ENCODE results near the gene USP44. TPM values are rescaled to one million over a fixed set of nuclear protein-coding genes. Genes with fewer than 3 reads are reported as not detected.
"Not testable (repeated sequence)": the region's sequence is repeated elsewhere in the genome, so short reads cannot be mapped to it uniquely, and the experiment has no call there.

USP44 gene
- total RNA-seq, 1 experiment from 2014 or later, result not detected

DNA sequence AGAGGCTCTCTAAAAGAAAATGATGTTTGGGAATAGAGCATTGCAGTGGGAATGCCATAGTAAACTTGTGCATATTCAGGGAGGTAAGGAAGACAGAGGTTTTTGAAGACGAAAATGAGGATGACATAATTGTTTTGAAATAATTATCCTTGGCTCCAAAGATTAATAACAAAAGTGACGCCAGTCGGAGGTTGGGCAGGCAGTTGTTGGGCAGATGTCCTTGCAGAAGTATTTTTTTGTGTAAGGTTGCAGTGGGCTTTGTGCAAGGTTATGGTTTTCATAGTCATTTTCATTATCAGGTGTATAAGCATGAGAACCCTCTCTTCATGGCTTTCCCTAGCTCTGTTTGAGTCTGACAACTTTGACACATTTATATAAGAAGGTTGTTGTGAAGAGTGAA lies 42.0 kb downstream of the USP44 start:
- no peak for DNase-seq (ENCODE audit: low read depth)

GRCh38 chr12:95506707-95507523 lies 44.4 kb downstream of the USP44 start:
- no peak for DNase-seq (ENCODE audit: low read depth)

DNA sequence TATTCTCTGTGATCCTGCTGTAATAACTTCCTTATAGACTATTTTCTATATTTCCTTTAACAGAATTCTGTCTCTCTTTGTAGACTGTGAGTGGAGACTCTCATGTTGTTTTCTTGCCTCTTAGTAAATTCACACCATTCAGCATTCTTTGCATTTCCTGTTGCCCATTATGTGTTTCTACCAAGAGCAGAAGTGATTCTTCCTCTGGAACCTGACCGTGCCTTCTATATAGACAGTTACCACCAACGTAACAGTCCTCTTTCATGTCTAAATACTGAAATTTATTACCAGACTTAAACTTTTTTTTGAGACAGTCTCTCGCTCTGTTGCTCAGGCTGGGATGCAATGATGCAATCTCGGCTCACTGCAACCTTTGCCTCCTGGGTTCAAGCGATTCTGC lies 46.2 kb downstream of the USP44 start:
- DNase-seq (ENCODE audit: low read depth), result no peak

DNA sequence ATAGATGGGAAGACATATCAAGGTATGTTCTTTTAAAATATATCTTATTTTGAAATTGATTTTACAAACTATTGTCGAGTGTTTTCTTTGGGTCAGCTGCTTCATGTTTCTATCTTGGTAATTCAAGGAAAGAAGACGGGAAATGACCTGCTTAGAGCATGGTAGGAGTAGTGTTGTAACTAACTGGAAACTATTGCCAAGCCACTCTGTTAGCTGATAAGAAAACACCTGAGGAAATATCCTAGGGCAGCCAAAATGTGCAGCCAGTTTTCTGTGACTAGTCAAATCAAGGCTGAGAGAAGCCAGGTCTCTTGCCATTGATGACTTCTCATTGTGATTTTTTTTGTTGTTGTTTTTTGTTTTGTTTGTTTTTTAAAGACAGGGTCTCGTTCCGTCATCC lies 47.1 kb downstream of the USP44 start:
- no peak for DNase-seq (ENCODE audit: low read depth)

DNA sequence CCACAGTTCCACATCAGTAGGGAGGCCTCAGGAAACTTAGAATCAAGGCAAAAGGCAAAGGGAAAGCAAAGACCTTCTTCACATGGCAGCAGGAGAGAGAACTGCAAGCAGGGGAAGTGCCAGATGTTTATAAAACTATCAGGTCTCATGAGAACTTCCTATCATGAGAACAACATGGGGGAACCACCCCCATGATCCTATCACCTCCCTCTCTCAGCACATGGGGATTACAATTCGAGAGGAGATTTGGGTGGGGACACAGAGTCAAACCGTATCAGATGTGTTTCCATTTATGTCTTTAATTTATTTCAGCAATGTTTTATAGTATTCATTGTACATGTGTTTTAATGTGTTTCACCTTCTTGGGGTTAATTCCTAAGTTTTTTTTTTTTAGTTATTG lies 51.5 kb downstream of the USP44 start:
- DNase-seq (ENCODE audit: low read depth), result no peak

DNA sequence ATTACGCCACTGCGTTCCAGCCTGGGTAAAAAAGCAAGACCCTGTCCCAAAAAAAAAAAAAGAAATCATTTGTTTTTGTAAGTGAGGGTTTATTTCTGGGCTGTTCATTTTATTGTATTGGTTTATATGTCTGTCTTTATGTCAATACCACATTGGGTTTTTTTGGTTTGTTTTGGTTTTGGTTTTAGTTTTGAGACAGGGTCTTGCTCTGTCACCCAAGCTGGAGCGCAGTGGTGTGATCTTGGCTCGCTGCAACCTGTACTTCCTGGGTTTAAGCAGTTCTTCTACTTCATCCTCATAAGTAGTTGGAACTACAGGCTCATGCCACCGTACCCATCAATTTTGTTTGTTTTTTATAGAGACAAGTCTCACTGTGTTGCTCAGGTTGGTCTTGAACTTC lies 52.3 kb downstream of the USP44 start:
- DNase-seq (ENCODE audit: low read depth), result no peak

DNA sequence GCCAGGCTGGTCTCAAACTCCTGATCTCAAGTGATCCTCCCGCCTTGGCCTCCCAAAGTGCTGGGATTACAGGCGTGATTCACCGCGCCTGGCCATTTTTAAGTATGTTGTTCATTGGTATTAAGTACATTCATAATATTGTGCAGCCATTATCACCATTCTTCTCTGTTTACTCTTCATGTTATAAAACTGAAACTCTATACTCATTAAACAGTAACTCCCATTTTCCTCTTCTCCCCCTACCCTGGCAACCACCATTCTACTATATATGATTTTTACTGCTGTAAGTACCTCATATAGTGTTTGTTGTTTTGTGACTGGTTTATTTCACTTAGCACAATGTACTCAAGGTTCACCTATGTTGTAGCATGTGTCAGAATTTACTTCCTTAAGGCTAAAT lies 54.2 kb downstream of the USP44 start:
- no peak for DNase-seq (ENCODE audit: low read depth)

- no peak for DNase-seq (ENCODE audit: low read depth)
These were observed 55.8 kb downstream of the USP44 start for GRCh38 chr12:95495433-95495832.

DNA sequence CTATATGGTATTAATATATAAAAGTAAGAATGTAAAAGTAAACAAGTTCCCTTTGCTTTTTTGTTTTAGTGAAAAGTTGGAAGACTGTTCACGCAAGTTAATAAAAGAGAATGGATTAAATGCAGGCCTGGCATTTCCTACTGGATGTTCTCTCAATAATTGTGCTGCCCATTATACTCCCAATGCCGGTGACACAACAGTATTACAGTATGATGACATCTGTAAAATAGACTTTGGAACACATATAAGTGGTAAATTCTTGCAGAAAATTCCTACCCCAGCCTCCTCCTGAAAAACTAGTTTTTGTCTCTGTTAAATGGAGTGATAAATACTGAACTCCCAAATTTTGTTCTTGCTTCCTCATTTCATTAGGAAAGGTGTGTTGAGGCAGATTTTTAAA lies 56.4 kb downstream of the USP44 start:
- DNase-seq (ENCODE audit: low read depth), result no peak

- no peak for DNase-seq (ENCODE audit: low read depth)
These were observed 58.8 kb downstream of the USP44 start for GRCh38 chr12:95492462-95492861.

GRCh38 chr12:95487024-95487423 lies 64.3 kb downstream of the USP44 start:
- no peak for DNase-seq (ENCODE audit: low read depth)

DNA sequence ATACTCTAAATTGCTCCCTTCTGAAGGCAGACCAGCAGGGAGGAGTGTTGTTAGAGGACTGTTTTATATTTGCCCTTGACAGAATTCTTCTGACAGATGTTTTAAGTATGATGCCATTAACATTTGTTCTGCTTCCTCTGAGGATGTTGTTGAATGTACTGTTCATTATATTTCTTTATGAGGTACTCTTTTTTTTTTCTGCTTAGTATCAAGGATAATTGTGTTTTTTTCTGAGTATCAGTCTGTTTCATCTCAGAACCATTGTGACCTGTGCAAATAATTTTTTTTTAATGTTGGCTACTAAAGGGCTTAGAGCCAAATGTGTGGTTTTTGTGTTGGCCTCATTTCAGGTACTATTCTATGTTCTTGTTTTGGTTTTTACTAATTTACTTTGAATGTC lies 66.8 kb downstream of the USP44 start:
- peak; percentile 13 for DNase-seq (ENCODE audit: low read depth)

DNA sequence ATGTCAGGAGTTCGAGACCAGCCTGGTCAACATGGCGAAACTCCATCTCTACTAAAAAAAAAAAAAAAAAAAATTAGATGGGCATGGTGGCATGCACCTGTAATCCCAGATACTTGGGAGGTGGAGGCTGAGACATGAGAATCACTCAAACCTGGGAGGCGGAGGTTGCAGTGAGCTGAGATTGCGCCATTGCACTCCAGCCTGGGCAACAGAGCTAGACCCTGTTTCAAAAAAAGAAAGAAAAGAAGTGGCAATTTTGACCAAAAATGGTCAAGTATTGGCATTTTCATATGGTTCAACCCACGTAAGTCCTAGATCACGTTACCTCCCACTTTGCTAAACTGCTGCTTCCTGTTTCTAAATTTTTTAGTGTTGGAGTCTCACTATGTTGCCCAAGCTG lies 68.7 kb downstream of the USP44 start:
- not testable (repeated sequence) for DNase-seq (ENCODE audit: low read depth)

- DNase-seq (ENCODE audit: low read depth), result no peak
These were observed 69.4 kb downstream of the USP44 start for GRCh38 chr12:95481888-95482287.

DNA sequence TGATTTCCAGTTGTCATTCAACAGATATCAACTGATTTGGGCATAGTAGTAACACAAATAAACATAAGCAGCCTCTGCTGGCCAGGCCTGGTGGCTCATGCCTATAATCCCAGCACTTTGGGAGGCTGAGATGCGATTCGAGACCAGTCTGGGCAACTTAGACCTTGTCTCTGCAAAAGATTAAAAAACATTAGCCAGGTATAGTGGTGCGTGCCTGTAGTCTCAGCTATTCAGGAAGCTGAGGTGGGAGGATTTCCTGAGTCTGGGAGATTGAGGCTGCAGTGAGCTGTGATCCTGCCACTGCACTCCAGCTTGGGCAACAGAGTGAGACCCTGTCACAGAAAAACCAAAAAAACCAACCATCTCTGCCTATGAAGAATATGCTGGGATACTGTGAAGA lies 70.2 kb downstream of the USP44 start:
- no peak for DNase-seq (ENCODE audit: low read depth)

DNA sequence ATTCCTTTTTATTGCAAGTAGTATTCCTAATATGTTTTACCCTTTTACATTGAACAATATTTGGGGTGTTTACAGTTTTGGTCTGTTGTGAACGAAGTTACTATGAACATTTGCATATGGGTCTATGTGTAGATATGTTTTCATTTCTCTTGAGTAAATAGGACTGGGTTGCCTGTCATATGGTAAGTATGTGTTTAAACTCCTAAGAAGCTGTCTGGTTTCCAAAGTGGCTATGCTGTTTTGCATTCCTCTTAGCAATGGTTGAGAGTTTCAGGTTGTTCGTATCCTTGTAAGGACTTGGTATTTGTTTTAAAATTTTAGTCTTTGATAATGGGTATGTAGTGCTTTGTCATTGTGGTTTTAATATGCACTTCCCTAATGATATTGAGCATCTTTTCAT lies 71.0 kb downstream of the USP44 start:
- no peak for DNase-seq (ENCODE audit: low read depth)

- DNase-seq (ENCODE audit: low read depth), result peak; percentile 12
These were observed 76.7 kb downstream of the USP44 start for GRCh38 chr12:95474660-95474958.

GRCh38 chr12:95473884-95474659 lies 77.2 kb downstream of the USP44 start, which contains the start of gene METAP2:
TSS of gene METAP2 (plus strand) at chr12:95474152. CDS start at chr12:95474180, 28 bp downstream.
- DNase-seq (ENCODE audit: low read depth), result peak; percentile 96

- DNase-seq (ENCODE audit: low read depth), result peak; percentile 31
These were observed 77.9 kb downstream of the USP44 start for GRCh38 chr12:95473231-95473883.

GRCh38 chr12:95470300-95470699 lies 81.0 kb downstream of the USP44 start:
- DNase-seq (ENCODE audit: low read depth), result no peak
